ENCODE measurements around the gene ABCB11. TPM values are rescaled to one million over a fixed set of nuclear protein-coding genes. Genes with fewer than 3 reads are reported as not detected.
A peak's percentile ranks its signal among the peaks of the same experiment; 100 is the strongest.

Gene ABCB11
- total and polyA plus RNA-seq, 9 of the 15 experiments (the other 6 are each of a cell fraction or from before 2014, with no cell fraction given) = 0.04 to 0.51 (median 0.10) TPM; not detected in 1

GRCh38 chr2:168999668-169000213 lies 31.4 kb downstream of the ABCB11 start:
- intact Hi-C loops (cut with micrococcal nuclease) = no loop called here
- WGBS (ENCODE audit: insufficient coverage, low coverage, missing lambda C conversion rate) = 38% methylated on average over 1 of the region's 1 CpG
- Histone ChIP-seq H3K4me1 (replicated peaks in 1 of 2; ENCODE audit: control insufficient read depth in 2 of 2, insufficient read depth in 2 of 2, low read length in 2 of 2) (peaks cover 0 to 22% of the 10 kb centered on the region in 2 experiments; a peak in 3 of 5 replicates), H3K36me3 (ENCODE audit: control insufficient read depth, insufficient read depth, low read length) (no peaks in the 10 kb centered on the region), H3K27ac (ENCODE audit: extremely low read depth, low read depth, low read length) (no peak overlapping the region), H2AFZ (ENCODE audit: low read depth, low read length) (no peak overlapping the region), H4K20me1 (replicated peaks; ENCODE audit: control insufficient read depth, insufficient read depth, low read length) (no peaks in the 10 kb centered on the region), H3K9ac (ENCODE audit: insufficient read depth in 1 of 2, low read depth in 2 of 2, low read length in 2 of 2) (no peak overlapping the region), H3K9me3 (replicated peaks; ENCODE audit: control insufficient read depth, insufficient read depth, low read depth, low read length) (no peaks in the 10 kb centered on the region), H3K27me3 (ENCODE audit: control insufficient read depth in 2 of 2, insufficient read depth in 2 of 2, low read length in 2 of 2) (no peaks in the 10 kb centered on the region), H3K4me3 (no peak overlapping the region), H3K79me2 (ENCODE audit: control insufficient read depth, insufficient read depth, low read length) (no peaks in the 10 kb centered on the region), H3K4me2 (ENCODE audit: insufficient read depth, low read length) (no peak overlapping the region), H3K9me1 (ENCODE audit: control insufficient read depth, insufficient read depth, low read length) (no peaks in the 10 kb centered on the region)
- FAIRE-seq = no peak
- DNase-seq (ENCODE audit: extremely low read depth in 1 of 4, low spot score in 3 of 4) = no peak
- BruUV-seq (replicated peaks) = no TSS peak
- in situ Hi-C loops (cut with MboI) = no loop called here
- TF ChIP-seq NFE2L1 (tag; IDR thresholded peaks at IDR 0.05; ENCODE audit: borderline replicate concordance, low read depth) (peak; percentile 85), NFE2 (IDR thresholded peaks at IDR 0.05; ENCODE audit: low read depth) (peak; percentile 84), ZNF316 (IDR thresholded peaks at IDR 0.05) (peak; percentile 93), KAT8 (IDR thresholded peaks at IDR 0.05; ENCODE audit: low read depth) (0 out of 2 replicates have a peak, but pooled peaks have one; percentile 21), MAFK (IDR thresholded peaks at IDR 0.05; ENCODE audit: low read length) (peak; percentile 76; the same call in 1 of the 2 replicates), MCM2 (IDR thresholded peaks at IDR 0.05; ENCODE audit: low read depth) (no peak), BACH1 (tag; IDR thresholded peaks at IDR 0.05) (peak; percentile 71; the same call in 1 of the 2 replicates), RBM25 (IDR thresholded peaks at IDR 0.05; ENCODE audit: low read depth, low read length, severe bottlenecking) (peak; percentile 80), MAFF (IDR thresholded peaks at IDR 0.05; ENCODE audit: low read length) (peak; percentile 88), C11orf30 (IDR thresholded peaks at IDR 0.05; ENCODE audit: low read depth) (peak; percentile 84), POLR2AphosphoS5 (IDR thresholded peaks at IDR 0.05; ENCODE audit: control insufficient read depth, insufficient read depth, low read depth, low read length) (no peak), SNAPC5 (CRISPR knock-in tag; IDR thresholded peaks at IDR 0.05) (no peak), MAFG (tag; conservative IDR thresholded peaks at IDR 0.05) (peak; percentile 93)
- TF ChIP-seq, protein P1, sequence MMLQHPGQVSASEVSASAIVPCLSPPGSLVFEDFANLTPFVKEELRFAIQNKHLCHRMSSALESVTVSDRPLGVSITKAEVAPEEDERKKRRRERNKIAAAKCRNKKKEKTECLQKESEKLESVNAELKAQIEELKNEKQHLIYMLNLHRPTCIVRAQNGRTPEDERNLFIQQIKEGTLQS (IDR thresholded peaks at IDR 0.05) = peak; percentile 12; the same call in 1 of the 2 replicates
- TF ChIP-seq, protein P1 (CRISPR knock-in tag; conservative IDR thresholded peaks at IDR 0.05) = no peak
- TF ChIP-seq, protein P2, sequence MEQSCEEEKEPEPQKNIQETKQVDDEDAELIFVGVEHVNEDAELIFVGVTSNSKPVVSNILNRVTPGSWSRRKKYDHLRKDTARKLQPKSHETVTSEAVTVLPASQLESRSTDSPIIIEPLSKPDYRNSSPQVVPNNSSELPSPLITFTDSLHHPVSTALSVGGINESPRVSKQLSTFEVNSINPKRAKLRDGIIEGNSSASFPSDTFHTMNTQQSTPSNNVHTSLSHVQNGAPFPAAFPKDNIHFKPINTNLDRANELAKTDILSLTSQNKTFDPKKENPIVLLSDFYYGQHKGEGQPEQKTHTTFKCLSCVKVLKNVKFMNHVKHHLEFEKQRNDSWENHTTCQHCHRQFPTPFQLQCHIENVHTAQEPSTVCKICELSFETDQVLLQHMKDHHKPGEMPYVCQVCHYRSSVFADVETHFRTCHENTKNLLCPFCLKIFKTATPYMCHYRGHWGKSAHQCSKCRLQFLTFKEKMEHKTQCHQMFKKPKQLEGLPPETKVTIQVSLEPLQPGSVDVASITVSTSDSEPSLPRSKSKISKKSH (CRISPR knock-in tag; IDR thresholded peaks at IDR 0.05) = 0 out of 2 replicates have a peak, but pooled peaks have one; percentile 39
- ChIA-PET POLR2A (no interaction called here), CTCF (ENCODE audit: low intra/inter-chr PET ratio) (no interaction called here)
- no peak for ATAC-seq
